Uterus (tissue), 4 donors: ENCODE measurements around the gene SEPHS2. TPM values are rescaled to one million over a fixed set of nuclear protein-coding genes. Genes with fewer than 3 reads are reported as not detected.
"Not testable (repeated sequence)": the region's sequence is repeated elsewhere in the genome, so short reads cannot be mapped to it uniquely, and the experiment has no call there.

Source experiments
- DNase-seq, 2 donors: peaks; one replicate each; pipeline ENCODE4 v3.0.0-alpha.2; 2019 to 2020
- H3K27ac ChIP-seq, 2 donors: fragments of 200-600 bp; sonication (generic); 1 replicate in 1 of 2; 2 replicates in 1 of 2; pipeline ENCODE4 v1.5.1; 2016 to 2018
- H3K27me3 ChIP-seq, 2 donors: fragments of 200-600 bp; sonication (generic); one replicate each; pipeline ENCODE4 v1.5.1; 2018 to 2019; ENCODE audit warnings: control low read depth in 1 of 2
- H3K36me3 ChIP-seq, 2 donors: fragments of 200-600 bp; sonication (generic); one replicate each; pipeline ENCODE4 v1.5.1; 2019; ENCODE audit warnings: control low read depth in 1 of 2
- H3K4me1 ChIP-seq, 2 donors: fragments of 200-600 bp; sonication (generic); one replicate each; pipeline ENCODE4 v1.5.1; 2018 to 2019; ENCODE audit warnings: control low read depth in 1 of 2
- H3K4me3 ChIP-seq, 2 donors: fragments of 200-600 bp; sonication (generic); 1 replicate in 1 of 2; 2 replicates in 1 of 2; pipeline ENCODE4 v1.5.1; 2018 to 2019; ENCODE audit warnings: mild to moderate bottlenecking in 1 of 2
- H3K9me3 ChIP-seq, 2 donors: fragments of 200-600 bp; sonication (generic); one replicate each; pipeline ENCODE4 v1.5.1; 2019; ENCODE audit warnings: control low read depth in 1 of 2
- CTCF ChIP-seq, 4 experiments: fragments of 200-600 bp in 2 of 4; fragments of 450-650 bp in 2 of 4; sonication (generic) in 2 of 4; IDR thresholded peaks; one replicate each; pipeline ENCODE4 v1.5.1; 2016 to 2019; ENCODE audit warnings: antibody characterized with exemption in 4 of 4, mild to moderate bottlenecking in 2 of 4, moderate library complexity in 1 of 4
- POLR2A ChIP-seq, 2 donors: fragments of 450-650 bp; IDR thresholded peaks; one replicate each; pipeline ENCODE4 v1.6.1; 2016; ENCODE audit warnings: antibody characterized with exemption in 2 of 2, mild to moderate bottlenecking in 1 of 2, moderate library complexity in 1 of 2
- intact Hi-C: fragments of 100-400 bp; cut with DNase I; formaldehyde crosslinking; loops from one replicate; pipeline ENCODE4 v1.15.1; 2023; ENCODE audit warnings: low total_unique reads
- total RNA-seq, 4 donors: library from RNA; depleted of rRNA in 3 of 4; stranded (reverse); fragments of >200 nt in 3 of 4; gene quantifications; one replicate each; pipeline versions ENCODE4 v1.1.0 to v1.2.4, GENCODE V29; 2014 to 2023
- donor health status: DM: yes; HTN: yes; CAD: no.

SEPHS2 gene
- total RNA-seq, 4 donors from 2014 or later: 13.6 to 30.9 (median 17.1) TPM

DNA sequence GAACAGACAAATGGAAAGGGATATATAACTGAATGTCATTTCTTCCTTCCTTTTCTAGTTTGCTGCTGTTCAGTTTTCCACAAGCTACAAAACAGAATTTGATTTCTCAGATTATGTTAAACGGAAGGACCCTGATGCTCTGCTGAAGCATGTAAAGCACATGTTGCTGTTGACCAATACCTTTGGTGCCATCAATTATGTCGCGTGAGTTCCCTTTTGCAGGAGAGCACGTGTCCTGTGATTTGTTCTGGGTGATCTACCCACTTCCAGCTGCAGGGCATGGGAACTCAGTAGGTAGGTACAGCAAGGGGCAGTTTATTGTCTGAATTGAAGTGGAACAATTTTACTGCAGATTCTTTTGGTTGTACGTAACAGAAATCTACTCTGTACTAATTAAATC is 35.7 kb upstream of the SEPHS2 start:
- Histone ChIP-seq H3K9me3 (no peaks in the 10 kb centered on the region), H3K36me3 (no peaks in the 10 kb centered on the region), H3K27ac (no peak overlapping the region), H3K27me3 (no peaks in the 10 kb centered on the region), H3K4me3 (no peak overlapping the region), H3K4me1 (no peaks in the 10 kb centered on the region)
- intact Hi-C loops: no loop called here
- TF ChIP-seq POLR2A (IDR thresholded peaks at IDR 0.05): no peak
- TF ChIP-seq CTCF (IDR thresholded peaks at IDR 0.05): no peak
- no peak for DNase-seq

DNA sequence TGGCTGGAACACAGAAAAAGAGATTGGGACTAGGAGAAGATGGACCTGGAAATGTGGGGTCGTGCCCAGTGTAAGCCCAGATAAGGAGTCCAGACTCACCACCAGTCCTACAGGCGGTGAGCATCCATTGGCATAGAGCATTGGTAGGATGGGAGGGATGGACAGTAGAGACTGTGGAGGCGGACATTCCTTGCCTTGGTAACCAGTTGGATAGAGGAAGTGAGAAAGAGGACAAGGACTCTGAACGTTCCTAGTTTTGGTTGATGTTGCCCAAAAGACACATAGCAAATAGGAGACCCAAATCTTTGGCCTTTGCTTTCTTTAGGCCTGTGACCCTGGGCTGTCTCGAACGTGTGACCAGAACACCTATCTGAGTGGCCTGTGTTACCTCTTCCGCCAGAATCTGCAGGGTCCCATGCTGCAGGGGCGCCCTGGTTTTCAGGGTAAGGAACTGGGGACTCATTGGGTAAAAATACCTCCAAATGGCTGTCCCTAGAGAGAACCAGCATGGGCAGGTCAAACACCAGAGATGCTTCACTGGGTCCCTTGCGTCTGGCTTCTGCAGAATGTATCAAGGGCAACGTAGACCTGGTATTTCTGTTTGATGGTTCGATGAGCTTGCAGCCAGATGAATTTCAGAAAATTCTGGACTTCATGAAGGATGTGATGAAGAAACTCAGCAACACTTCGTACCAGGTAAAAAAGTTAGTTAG is 33.2 kb upstream of the SEPHS2 start:
- DNase-seq: no peak
- Histone ChIP-seq H3K27ac (no peak overlapping the region), H3K9me3 (no peaks in the 10 kb centered on the region), H3K36me3 (no peaks in the 10 kb centered on the region), H3K4me1 (no peaks in the 10 kb centered on the region), H3K4me3 (no peak overlapping the region), H3K27me3 (peaks cover 0 to 1% of the 10 kb centered on the region in 2 donors)
- intact Hi-C loops: no loop called here
- TF ChIP-seq CTCF (IDR thresholded peaks at IDR 0.05) (no peak), POLR2A (IDR thresholded peaks at IDR 0.05) (no peak)

GRCh38 chr16:30477773-30478172 is 32.1 kb upstream of the SEPHS2 start:
- H3K4me3 ChIP-seq, H3K9me3 ChIP-seq, H3K27ac ChIP-seq, intact Hi-C loops, H3K36me3 ChIP-seq, DNase-seq, H3K27me3 ChIP-seq, H3K4me1 ChIP-seq: not testable (repeated sequence)

DNA sequence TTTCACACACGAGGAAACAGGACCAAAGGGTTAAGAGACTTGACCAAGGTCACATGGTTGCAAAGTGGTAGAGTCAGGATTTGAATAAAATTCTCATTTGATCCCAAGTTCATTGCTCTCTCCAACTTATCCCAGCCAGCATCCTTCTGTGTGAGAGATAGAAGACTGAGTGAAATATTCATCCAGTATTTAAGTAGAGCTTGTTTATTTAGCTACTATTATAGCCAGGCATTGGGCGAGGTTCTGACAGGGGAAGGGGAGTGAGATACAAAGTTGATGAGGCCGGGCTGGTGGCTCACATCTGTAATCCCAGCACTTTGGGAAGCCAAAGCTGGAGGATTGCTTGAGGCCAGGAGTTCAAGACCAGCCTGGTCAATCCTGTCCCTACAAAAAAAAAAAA is 31.3 kb upstream of the SEPHS2 start:
- H3K9me3 ChIP-seq: no peaks in the 10 kb centered on the region
- no peak overlapping the region for H3K27ac ChIP-seq
- H3K4me3 ChIP-seq: no peak overlapping the region
- no peak for TF ChIP-seq CTCF (IDR thresholded peaks at IDR 0.05)
- H3K4me1 ChIP-seq: no peaks in the 10 kb centered on the region
- intact Hi-C loops: no loop called here
- DNase-seq: no peak
- H3K27me3 ChIP-seq: peaks cover 0 to 6% of the 10 kb centered on the region in 2 donors
- no peaks in the 10 kb centered on the region for H3K36me3 ChIP-seq

DNA sequence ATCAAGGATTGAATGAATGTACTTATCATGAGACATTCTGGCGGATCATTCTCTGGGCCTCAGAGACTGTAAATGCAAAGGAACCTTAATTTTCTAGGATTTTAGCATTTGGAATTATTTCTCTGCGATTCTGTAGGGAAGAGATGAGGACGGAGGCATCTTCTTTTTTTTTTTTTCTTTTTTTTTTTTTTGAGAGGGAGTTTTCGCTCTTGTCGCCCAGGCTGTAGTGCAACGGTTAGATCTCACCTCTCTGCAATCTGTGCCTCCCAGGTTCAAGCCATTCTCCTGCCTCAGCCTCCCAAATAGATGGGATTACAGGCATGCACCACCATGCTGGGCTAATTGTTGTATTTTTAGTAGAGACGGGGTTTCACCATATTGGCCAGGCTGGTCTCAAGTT is 29.0 kb upstream of the SEPHS2 start:
- TF ChIP-seq CTCF (IDR thresholded peaks at IDR 0.05) (no peak), POLR2A (IDR thresholded peaks at IDR 0.05) (no peak)
- Histone ChIP-seq H3K27me3 (peaks cover 0 to 6% of the 10 kb centered on the region in 2 donors), H3K36me3 (no peaks in the 10 kb centered on the region), H3K4me3 (no peak overlapping the region), H3K27ac (no peak overlapping the region), H3K4me1 (no peaks in the 10 kb centered on the region), H3K9me3 (no peaks in the 10 kb centered on the region)
- DNase-seq: no peak
- intact Hi-C loops: no loop called here

DNA sequence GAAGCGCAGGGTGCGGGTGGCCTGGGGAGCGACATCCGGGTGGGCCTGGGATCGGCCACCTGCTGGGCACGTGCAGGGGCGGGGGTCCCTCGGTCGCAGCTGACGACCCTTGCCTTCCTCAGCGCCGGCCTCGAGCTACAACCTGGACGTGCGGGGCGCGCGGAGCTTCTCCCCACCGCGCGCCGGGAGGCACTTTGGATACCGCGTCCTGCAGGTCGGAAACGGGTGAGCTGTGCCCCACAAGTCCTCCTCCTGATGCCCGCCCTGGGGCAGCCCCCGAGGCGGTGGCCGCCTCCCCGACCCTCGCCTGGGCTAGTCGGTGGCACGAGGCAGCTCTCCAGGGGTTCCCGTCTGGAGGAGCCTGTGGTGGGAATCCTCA is 28.4 kb upstream of the SEPHS2 start:
- H3K27ac ChIP-seq: no peak overlapping the region
- no peak for DNase-seq
- H3K36me3 ChIP-seq: no peaks in the 10 kb centered on the region
- TF ChIP-seq POLR2A (IDR thresholded peaks at IDR 0.05) (no peak), CTCF (IDR thresholded peaks at IDR 0.05) (no peak)
- intact Hi-C loops: no loop called here
- H3K4me3 ChIP-seq: no peak overlapping the region
- peaks cover 0 to 6% of the 10 kb centered on the region in 2 donors for H3K27me3 ChIP-seq
- H3K4me1 ChIP-seq: no peaks in the 10 kb centered on the region
- no peaks in the 10 kb centered on the region for H3K9me3 ChIP-seq
